Colonic mucosa (tissue), 4 donors: ENCODE data around the gene ACTR3C. TPM values are rescaled to one million over a fixed set of nuclear protein-coding genes. Genes with fewer than 3 reads are reported as not detected.

Experiments
- DNase-seq: peaks from one replicate; pipeline ENCODE4 v3.0.0-alpha.2; 2020
- H3K27ac ChIP-seq: fragments of 200-600 bp; one replicate; pipeline ENCODE4 v1.8.0; 2021
- H3K27me3 ChIP-seq: fragments of 200-600 bp; one replicate; pipeline ENCODE4 v1.8.0; 2021
- H3K36me3 ChIP-seq: fragments of 200-600 bp; one replicate; pipeline ENCODE4 v1.8.0; 2021
- H3K4me1 ChIP-seq: fragments of 200-600 bp; one replicate; pipeline ENCODE4 v1.8.0; 2021; ENCODE audit warnings: mild to moderate bottlenecking
- H3K4me3 ChIP-seq: fragments of 200-600 bp; one replicate; pipeline ENCODE4 v1.8.0; 2021
- H3K9ac ChIP-seq, 2 donors: one replicate each; pipeline ENCODE4 v1.7.0; 2013; ENCODE audit warnings: control low read depth in 2 of 2, low read depth in 2 of 2, low read length in 2 of 2
- H3K9me3 ChIP-seq: fragments of 200-600 bp; one replicate; pipeline ENCODE4 v1.8.0; 2021
- intact Hi-C: fragments of 100-400 bp; cut with DNase I; formaldehyde crosslinking; loops from one replicate; pipeline ENCODE4 v1.14.1; 2022
- total RNA-seq, 2 donors: library from RNA; stranded (reverse); fragmentation: NEBNext Ultra II Directional in 1 of 2; extraction: Animal tissue kit (Norgen Biotek cat#: 25700) in 1 of 2; gene quantifications; one replicate each; pipeline ENCODE4 v1.2.1, GENCODE V29; 2021
- TF ChIP-seq, protein P1 (sequence below): fragments of 200-600 bp; IDR thresholded peaks from one replicate; pipeline ENCODE4 v1.8.0; 2022; ENCODE audit warnings: antibody characterized with exemption, mild to moderate bottlenecking
- donor health status: healthy.
- donor health status: DM: no; HTN: no; CAD: no.
- donor health status: DM: no; HTN: no; CAD: no.

Gene ACTR3C
- total RNA-seq, 2 donors from 2014 or later: 17.6 to 29.6 TPM

DNA sequence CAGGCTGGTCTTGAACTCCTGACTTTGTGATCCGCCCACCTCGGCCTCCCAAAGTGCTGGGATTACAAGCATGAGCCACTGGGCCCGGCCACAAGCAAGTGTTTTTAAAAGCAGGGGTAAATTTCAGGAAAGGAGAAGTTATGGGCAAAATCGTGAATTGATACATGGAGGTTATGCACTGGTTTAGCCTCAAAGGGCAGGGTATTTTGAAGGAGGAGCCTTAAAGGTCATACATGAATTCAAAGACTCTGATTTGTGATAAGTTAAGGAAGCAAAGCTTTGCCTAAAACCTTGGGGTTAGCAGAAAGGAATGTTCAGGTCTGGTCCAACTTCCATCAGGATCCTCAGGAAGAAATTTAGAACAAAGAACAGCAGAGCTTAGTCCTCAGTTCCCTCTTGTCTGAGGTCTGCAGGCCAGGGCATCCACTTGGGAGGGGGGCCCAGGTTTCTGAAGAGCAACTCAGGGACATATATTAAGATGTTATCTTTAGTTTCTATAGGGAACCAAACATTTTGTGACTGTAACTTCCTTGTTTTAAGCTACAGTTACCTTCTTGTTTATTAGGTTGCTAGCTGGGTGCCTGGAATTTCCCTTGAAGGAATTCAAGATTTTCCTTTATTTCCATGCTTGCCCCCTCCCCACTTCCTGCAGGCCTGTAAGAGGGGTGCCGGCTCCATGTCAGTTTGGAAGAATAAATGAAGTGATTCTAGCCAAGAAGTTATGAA is 42.5 kb upstream of the ACTR3C start:
- DNase-seq: no peak
- Histone ChIP-seq H3K9me3 (no peaks in the 10 kb centered on the region), H3K4me1 (peaks cover 6% of the 10 kb centered on the region), H3K4me3 (no peak overlapping the region), H3K27me3 (no peaks in the 10 kb centered on the region), H3K27ac (peak overlapping the region; percentile 34), H3K9ac (peak overlapping the region in 1 of 2 donors; percentile 31), H3K36me3 (no peaks in the 10 kb centered on the region)
- TF ChIP-seq, protein P1, sequence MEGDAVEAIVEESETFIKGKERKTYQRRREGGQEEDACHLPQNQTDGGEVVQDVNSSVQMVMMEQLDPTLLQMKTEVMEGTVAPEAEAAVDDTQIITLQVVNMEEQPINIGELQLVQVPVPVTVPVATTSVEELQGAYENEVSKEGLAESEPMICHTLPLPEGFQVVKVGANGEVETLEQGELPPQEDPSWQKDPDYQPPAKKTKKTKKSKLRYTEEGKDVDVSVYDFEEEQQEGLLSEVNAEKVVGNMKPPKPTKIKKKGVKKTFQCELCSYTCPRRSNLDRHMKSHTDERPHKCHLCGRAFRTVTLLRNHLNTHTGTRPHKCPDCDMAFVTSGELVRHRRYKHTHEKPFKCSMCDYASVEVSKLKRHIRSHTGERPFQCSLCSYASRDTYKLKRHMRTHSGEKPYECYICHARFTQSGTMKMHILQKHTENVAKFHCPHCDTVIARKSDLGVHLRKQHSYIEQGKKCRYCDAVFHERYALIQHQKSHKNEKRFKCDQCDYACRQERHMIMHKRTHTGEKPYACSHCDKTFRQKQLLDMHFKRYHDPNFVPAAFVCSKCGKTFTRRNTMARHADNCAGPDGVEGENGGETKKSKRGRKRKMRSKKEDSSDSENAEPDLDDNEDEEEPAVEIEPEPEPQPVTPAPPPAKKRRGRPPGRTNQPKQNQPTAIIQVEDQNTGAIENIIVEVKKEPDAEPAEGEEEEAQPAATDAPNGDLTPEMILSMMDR: no peak
- intact Hi-C loops: no loop called here

DNA sequence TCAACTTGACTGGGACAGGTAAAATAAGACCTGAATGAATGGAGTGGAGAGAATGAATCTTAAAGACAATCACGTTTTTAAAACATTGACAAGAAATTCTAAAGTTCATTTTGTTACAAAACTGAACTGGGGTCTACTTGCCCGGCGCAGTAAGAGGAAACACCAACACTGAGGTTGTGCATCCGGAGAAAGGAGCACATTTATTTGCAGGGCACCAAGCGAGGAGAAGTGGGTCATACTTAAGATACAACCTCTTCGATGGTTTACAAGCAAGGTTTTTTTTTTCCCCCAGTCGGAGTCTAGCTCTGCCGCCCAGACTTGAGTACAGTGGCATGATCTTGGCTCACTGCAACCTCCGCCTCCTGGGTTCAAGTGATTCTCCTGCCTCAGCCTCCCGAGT is 41.8 kb upstream of the ACTR3C start:
- H3K4me3 ChIP-seq: no peak overlapping the region
- H3K9ac ChIP-seq: no peak overlapping the region
- H3K27me3 ChIP-seq: no peaks in the 10 kb centered on the region
- no peaks in the 10 kb centered on the region for H3K9me3 ChIP-seq
- intact Hi-C loops: no loop called here
- TF ChIP-seq, protein P1: no peak
- H3K27ac ChIP-seq: no peak overlapping the region
- no peaks in the 10 kb centered on the region for H3K36me3 ChIP-seq
- peaks cover under 1% of the 10 kb centered on the region for H3K4me1 ChIP-seq
- DNase-seq: no peak

DNA sequence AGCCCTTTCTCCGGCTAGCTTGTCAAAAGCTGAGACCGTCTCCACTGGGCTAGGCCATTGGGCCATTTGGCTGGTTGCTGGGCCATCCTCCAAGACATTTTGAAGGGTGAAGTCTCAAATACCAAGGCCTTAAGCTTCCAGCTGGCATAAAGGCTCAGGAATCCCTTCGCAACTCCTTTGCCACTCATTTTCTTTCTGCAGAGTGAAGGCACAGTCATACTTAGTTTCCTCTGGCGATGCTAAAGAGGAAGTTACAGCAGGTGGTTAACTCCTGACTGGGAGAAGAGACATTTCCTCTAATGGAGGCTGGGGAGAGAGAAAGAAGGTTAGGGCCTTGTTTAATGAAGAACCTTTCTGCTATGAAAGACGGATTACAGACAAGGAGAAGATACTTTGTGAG is 40.5 kb upstream of the ACTR3C start:
- no peak for DNase-seq
- intact Hi-C loops: no loop called here
- Histone ChIP-seq H3K4me1 (no peaks in the 10 kb centered on the region), H3K27ac (no peak overlapping the region), H3K36me3 (no peaks in the 10 kb centered on the region), H3K9ac (no peak overlapping the region), H3K4me3 (no peak overlapping the region), H3K9me3 (no peaks in the 10 kb centered on the region), H3K27me3 (no peaks in the 10 kb centered on the region)
- TF ChIP-seq, protein P1: no peak

DNA sequence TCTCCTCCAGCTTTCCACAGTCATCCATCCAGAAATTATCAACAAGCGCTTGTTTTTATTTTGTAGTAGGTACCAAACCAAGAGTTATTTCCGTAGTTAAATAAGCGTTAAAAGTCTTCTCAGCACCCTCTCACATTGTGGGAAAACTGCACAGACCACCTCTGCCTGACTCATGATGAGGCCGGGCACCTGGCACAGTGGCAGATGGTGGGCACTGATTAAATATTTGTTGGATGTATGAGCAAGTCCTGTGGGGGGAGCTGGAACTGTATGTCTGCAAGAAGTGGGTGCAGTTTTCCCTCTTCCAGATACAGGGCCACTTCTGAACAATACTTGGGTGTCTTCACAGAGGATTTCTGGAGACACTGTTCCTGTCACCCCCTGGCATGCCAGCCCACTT is 40.0 kb upstream of the ACTR3C start:
- TF ChIP-seq, protein P1: no peak
- H3K4me3 ChIP-seq: no peak overlapping the region
- H3K9me3 ChIP-seq: no peaks in the 10 kb centered on the region
- no peak for DNase-seq
- no peaks in the 10 kb centered on the region for H3K36me3 ChIP-seq
- H3K27me3 ChIP-seq: no peaks in the 10 kb centered on the region
- H3K9ac ChIP-seq: no peak overlapping the region
- no peaks in the 10 kb centered on the region for H3K4me1 ChIP-seq
- intact Hi-C loops: no loop called here
- no peak overlapping the region for H3K27ac ChIP-seq

DNA sequence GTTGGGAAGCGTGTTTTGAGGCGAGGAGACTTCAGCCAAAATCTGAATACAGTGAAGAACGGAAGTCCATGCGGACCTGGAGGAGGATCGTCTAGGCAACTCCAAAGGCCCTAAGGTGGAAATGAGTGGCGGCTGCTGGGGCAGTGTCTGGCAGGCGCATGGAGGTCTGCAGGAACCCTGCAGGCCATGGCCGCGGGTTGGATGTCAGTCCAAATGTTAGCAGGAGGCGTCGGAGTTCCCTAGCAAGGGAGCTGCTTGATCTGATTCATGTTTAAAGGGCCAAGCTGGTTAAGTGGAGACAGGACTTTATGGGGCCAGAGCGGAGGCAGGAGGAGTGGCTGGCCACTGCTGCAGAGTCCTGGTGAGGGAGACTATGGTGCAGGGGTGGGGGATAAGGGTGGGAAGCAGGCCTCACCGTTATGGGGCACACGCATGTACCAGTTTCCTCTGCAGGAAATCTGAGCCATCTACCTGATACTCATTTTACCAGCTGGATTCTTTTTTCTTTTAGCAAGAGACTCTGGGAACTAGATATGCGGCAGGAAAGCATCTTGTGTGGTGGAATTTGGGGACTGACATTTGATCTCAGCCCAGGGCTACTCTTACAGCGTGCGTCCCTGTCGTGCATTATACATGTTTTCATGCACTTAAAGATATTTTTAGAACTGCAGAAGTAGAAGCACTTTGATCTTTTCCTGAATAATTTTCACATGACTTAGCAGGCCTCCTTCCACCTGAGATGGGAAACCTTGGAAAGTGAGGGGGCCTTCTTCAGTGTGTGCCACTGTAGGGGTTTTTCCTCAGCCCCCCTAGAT is 38.7 kb upstream of the ACTR3C start:
- DNase-seq: no peak
- no peaks in the 10 kb centered on the region for H3K4me1 ChIP-seq
- TF ChIP-seq, protein P1: no peak
- intact Hi-C loops: no loop called here
- no peak overlapping the region for H3K27ac ChIP-seq
- H3K27me3 ChIP-seq: no peaks in the 10 kb centered on the region
- no peaks in the 10 kb centered on the region for H3K36me3 ChIP-seq
- no peaks in the 10 kb centered on the region for H3K9me3 ChIP-seq
- no peak overlapping the region for H3K9ac ChIP-seq
- H3K4me3 ChIP-seq: no peak overlapping the region
